ENCODE results near the gene HLA-DRA. TPM values are rescaled to one million over a fixed set of nuclear protein-coding genes. Genes with fewer than 3 reads are reported as not detected.
A peak's percentile ranks its signal among the peaks of the same experiment; 100 is the strongest.

The HLA-DRA gene
- total and polyA plus RNA-seq, 2 experiments from 2014 or later = 0.64 to 1.3 TPM

- TF ChIP-seq EZH2phosphoT487 (IDR thresholded peaks at IDR 0.05; ENCODE audit: low read depth, severe bottlenecking, unreplicated experiment) (no peak), CTCF (IDR thresholded peaks at IDR 0.05; ENCODE audit: poor library complexity) (no peak), EZH2 (IDR thresholded peaks at IDR 0.05; ENCODE audit: borderline replicate concordance) (no peak)
- Histone ChIP-seq H3K27me3 (no peaks in the 10 kb centered on the region), H3K9me2 (replicated peaks; ENCODE audit: insufficient read depth) (no peaks in the 10 kb centered on the region), H3K27ac (no peak overlapping the region), H2AFZ (no peak overlapping the region), H3K79me2 (no peaks in the 10 kb centered on the region), H3K9me3 (ENCODE audit: low read depth) (no peaks in the 10 kb centered on the region), H3K4me1 (ENCODE audit: insufficient read depth) (no peaks in the 10 kb centered on the region), H3K36me3 (replicated peaks; ENCODE audit: insufficient read depth, low read depth) (no peaks in the 10 kb centered on the region), H4K20me1 (ENCODE audit: insufficient read depth, poor library complexity, severe bottlenecking) (no peaks in the 10 kb centered on the region), H3K4me2 (no peak overlapping the region), H3K4me3 (no peak overlapping the region)
- no peak for DNase-seq (ENCODE audit: low spot score)
- 90% methylated on average over 10 of the region's 10 CpGs for WGBS (ENCODE audit: low lambda C conversion rate, missing lambda C conversion rate)
Measured at GRCh38 chr6:32396028-32396427, 43.7 kb upstream of the HLA-DRA start.

- Histone ChIP-seq H3K4me2 (no peak overlapping the region), H3K4me3 (no peak overlapping the region), H3K36me3 (replicated peaks; ENCODE audit: insufficient read depth, low read depth) (no peaks in the 10 kb centered on the region), H2AFZ (no peak overlapping the region), H3K27ac (peak overlapping the region; percentile 11), H3K9me2 (replicated peaks; ENCODE audit: insufficient read depth) (no peaks in the 10 kb centered on the region), H3K27me3 (no peaks in the 10 kb centered on the region), H3K9me3 (ENCODE audit: low read depth) (no peaks in the 10 kb centered on the region), H3K79me2 (no peaks in the 10 kb centered on the region), H4K20me1 (ENCODE audit: insufficient read depth, poor library complexity, severe bottlenecking) (no peaks in the 10 kb centered on the region), H3K4me1 (ENCODE audit: insufficient read depth) (no peaks in the 10 kb centered on the region)
- DNase-seq (ENCODE audit: low spot score) = no peak
- WGBS (ENCODE audit: low lambda C conversion rate, missing lambda C conversion rate) = 80% methylated on average over 7 of the region's 7 CpGs
- TF ChIP-seq CTCF (IDR thresholded peaks at IDR 0.05; ENCODE audit: poor library complexity) = no peak
- no peak for TF ChIP-seq EZH2phosphoT487 (IDR thresholded peaks at IDR 0.05; ENCODE audit: low read depth, severe bottlenecking, unreplicated experiment)
Measured at GRCh38 chr6:32397252-32397920, 42.3 kb upstream of the HLA-DRA start.

GRCh38 chr6:32401284-32401963 lies 38.3 kb upstream of the HLA-DRA start:
- Histone ChIP-seq H3K4me2 (no peak overlapping the region), H3K9me2 (replicated peaks; ENCODE audit: insufficient read depth) (no peaks in the 10 kb centered on the region), H3K27me3 (peaks cover 8% of the 10 kb centered on the region), H3K27ac (no peak overlapping the region), H3K79me2 (no peaks in the 10 kb centered on the region), H4K20me1 (ENCODE audit: insufficient read depth, poor library complexity, severe bottlenecking) (no peaks in the 10 kb centered on the region), H2AFZ (no peak overlapping the region), H3K4me3 (no peak overlapping the region), H3K4me1 (ENCODE audit: insufficient read depth) (no peaks in the 10 kb centered on the region), H3K36me3 (replicated peaks; ENCODE audit: insufficient read depth, low read depth) (no peaks in the 10 kb centered on the region), H3K9me3 (ENCODE audit: low read depth) (no peaks in the 10 kb centered on the region)
- 51% methylated on average over 4 of the region's 4 CpGs for WGBS (ENCODE audit: low lambda C conversion rate, missing lambda C conversion rate)
- no peak for DNase-seq (ENCODE audit: low spot score)
- TF ChIP-seq EZH2 (IDR thresholded peaks at IDR 0.05; ENCODE audit: borderline replicate concordance) = no peak
- no peak for TF ChIP-seq CTCF (IDR thresholded peaks at IDR 0.05; ENCODE audit: poor library complexity)
- no peak for TF ChIP-seq EZH2phosphoT487 (IDR thresholded peaks at IDR 0.05; ENCODE audit: low read depth, severe bottlenecking, unreplicated experiment)

All from hepatocyte (in vitro differentiated cells).